ENCODE results near the gene CARD10.
"Not testable (repeated sequence)": the region's sequence is repeated elsewhere in the genome, so short reads cannot be mapped to it uniquely, and the experiment has no call there.

CARD10 gene

GRCh38 chr22:37555029-37555428 is 35.8 kb upstream of the CARD10 start:
- FAIRE-seq = no peak

- no peak for FAIRE-seq
Observed at GRCh38 chr22:37553725-37554124, 34.5 kb upstream of the CARD10 start.

- FAIRE-seq = no peak
Observed at GRCh38 chr22:37552524-37553163, 33.4 kb upstream of the CARD10 start.

GRCh38 chr22:37551981-37552380 is 32.8 kb upstream of the CARD10 start:
- FAIRE-seq = no peak

- FAIRE-seq = not testable (repeated sequence)
Observed at GRCh38 chr22:37550921-37551320, 31.7 kb upstream of the CARD10 start.

GRCh38 chr22:37549704-37550059 is 30.5 kb upstream of the CARD10 start:
- FAIRE-seq = no peak

GRCh38 chr22:37547251-37547741 is 28.1 kb upstream of the CARD10 start:
- no peak for FAIRE-seq

GRCh38 chr22:37546437-37547250 is 27.4 kb upstream of the CARD10 start:
- FAIRE-seq = peak; percentile 42

- FAIRE-seq = peak; percentile 98
Observed at GRCh38 chr22:37545703-37546436, 26.7 kb upstream of the CARD10 start.

GRCh38 chr22:37544955-37545702 is 25.9 kb upstream of the CARD10 start:
- FAIRE-seq = peak; percentile 89

GRCh38 chr22:37542959-37543358 is 23.7 kb upstream of the CARD10 start:
- FAIRE-seq = no peak

- not testable (repeated sequence) for FAIRE-seq
Observed at GRCh38 chr22:37542416-37542815, 23.2 kb upstream of the CARD10 start.

GRCh38 chr22:37539790-37540189 is 20.6 kb upstream of the CARD10 start:
- FAIRE-seq = not testable (repeated sequence)

- peak; percentile 98 for FAIRE-seq
Observed at GRCh38 chr22:37538590-37539357, 19.6 kb upstream of the CARD10 start.

- FAIRE-seq = no peak
Observed at GRCh38 chr22:37535159-37535558, 15.9 kb upstream of the CARD10 start.

GRCh38 chr22:37534445-37534844 is 15.2 kb upstream of the CARD10 start:
- no peak for FAIRE-seq

GRCh38 chr22:37533995-37534394 is 14.8 kb upstream of the CARD10 start:
- no peak for FAIRE-seq

- FAIRE-seq = no peak
Observed at GRCh38 chr22:37529652-37530345, 10.6 kb upstream of the CARD10 start.

- FAIRE-seq = not testable (repeated sequence)
Observed at GRCh38 chr22:37527952-37528351, 8.7 kb upstream of the CARD10 start.

- not testable (repeated sequence) for FAIRE-seq
Observed at GRCh38 chr22:37527081-37527752, 8.0 kb upstream of the CARD10 start.

- FAIRE-seq = no peak
Observed at GRCh38 chr22:37526376-37526775, 7.2 kb upstream of the CARD10 start.

Measured in G401.6 (cell line).